ENCODE data around the gene STPG3. TPM values are rescaled to one million over a fixed set of nuclear protein-coding genes. Genes with fewer than 3 reads are reported as not detected.
A peak's percentile ranks its signal among the peaks of the same experiment; 100 is the strongest.

Gene STPG3
- total and polyA plus RNA-seq, 2 of the 13 experiments (the other 11 are each of a cell fraction or from before 2014, with no cell fraction given): not detected

DNA sequence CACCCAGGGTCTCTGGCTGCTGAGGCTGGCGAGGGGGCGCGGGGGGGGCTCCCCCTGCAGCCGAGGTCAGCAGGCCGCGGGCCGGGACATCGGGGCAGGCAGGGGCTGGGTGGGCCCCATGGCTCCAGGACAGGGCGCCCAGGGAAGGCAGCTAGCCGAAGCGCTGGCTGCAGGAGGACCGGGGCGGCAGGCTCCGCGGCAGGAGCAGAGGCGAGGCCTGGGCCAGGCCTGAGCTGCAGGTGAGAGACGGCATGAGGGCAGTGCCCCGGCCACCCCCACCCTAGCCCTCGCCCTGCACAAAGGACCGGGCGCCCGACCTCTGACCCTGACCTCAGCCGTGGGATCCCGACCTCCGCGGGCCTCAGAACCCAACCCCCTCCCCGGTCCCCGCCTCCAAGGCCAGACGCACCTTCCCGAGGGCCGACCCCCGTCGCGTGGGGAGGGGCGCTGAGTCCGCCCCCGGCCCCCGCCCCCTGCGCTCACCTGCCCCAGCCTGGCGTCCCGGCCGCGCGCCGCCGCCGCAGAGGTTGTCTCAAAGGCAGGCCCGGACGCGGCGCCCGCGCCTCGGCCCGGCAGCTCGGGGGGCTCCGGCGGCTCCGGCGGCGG, 29.5 kb upstream of the STPG3 start (continued):
- TF ChIP-seq, protein P1, sequence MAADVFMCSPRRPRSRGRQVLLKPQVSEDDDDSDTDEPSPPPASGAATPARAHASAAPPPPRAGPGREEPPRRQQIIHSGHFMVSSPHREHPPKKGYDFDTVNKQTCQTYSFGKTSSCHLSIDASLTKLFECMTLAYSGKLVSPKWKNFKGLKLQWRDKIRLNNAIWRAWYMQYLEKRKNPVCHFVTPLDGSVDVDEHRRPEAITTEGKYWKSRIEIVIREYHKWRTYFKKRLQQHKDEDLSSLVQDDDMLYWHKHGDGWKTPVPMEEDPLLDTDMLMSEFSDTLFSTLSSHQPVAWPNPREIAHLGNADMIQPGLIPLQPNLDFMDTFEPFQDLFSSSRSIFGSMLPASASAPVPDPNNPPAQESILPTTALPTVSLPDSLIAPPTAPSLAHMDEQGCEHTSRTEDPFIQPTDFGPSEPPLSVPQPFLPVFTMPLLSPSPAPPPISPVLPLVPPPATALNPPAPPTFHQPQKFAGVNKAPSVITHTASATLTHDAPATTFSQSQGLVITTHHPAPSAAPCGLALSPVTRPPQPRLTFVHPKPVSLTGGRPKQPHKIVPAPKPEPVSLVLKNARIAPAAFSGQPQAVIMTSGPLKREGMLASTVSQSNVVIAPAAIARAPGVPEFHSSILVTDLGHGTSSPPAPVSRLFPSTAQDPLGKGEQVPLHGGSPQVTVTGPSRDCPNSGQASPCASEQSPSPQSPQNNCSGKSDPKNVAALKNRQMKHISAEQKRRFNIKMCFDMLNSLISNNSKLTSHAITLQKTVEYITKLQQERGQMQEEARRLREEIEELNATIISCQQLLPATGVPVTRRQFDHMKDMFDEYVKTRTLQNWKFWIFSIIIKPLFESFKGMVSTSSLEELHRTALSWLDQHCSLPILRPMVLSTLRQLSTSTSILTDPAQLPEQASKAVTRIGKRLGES (CRISPR knock-in tag; IDR thresholded peaks at IDR 0.05; ENCODE audit: borderline replicate concordance): no peak
- TF ChIP-seq HOXD1 (CRISPR knock-in tag; IDR thresholded peaks at IDR 0.05): peak; percentile 61; the same call in 1 of the 2 replicates
- no peak for TF ChIP-seq DR1 (CRISPR knock-in tag; IDR thresholded peaks at IDR 0.05)
- no peak for TF ChIP-seq ZNF615 (CRISPR knock-in tag; IDR thresholded peaks at IDR 0.05; ENCODE audit: borderline replicate concordance)
- 0 out of 2 replicates have a peak, but pooled peaks have one; percentile 24 for TF ChIP-seq ZNF263 (CRISPR knock-in tag; IDR thresholded peaks at IDR 0.05)
- TF ChIP-seq ZNF260 (CRISPR knock-in tag; IDR thresholded peaks at IDR 0.05; ENCODE audit: borderline replicate concordance, low read depth): no peak
- no peak for TF ChIP-seq DNMT3B (CRISPR knock-in tag; conservative IDR thresholded peaks at IDR 0.05)
- TF ChIP-seq SALL1 (CRISPR knock-in tag; IDR thresholded peaks at IDR 0.05): no peak
- TF ChIP-seq, protein P2, sequence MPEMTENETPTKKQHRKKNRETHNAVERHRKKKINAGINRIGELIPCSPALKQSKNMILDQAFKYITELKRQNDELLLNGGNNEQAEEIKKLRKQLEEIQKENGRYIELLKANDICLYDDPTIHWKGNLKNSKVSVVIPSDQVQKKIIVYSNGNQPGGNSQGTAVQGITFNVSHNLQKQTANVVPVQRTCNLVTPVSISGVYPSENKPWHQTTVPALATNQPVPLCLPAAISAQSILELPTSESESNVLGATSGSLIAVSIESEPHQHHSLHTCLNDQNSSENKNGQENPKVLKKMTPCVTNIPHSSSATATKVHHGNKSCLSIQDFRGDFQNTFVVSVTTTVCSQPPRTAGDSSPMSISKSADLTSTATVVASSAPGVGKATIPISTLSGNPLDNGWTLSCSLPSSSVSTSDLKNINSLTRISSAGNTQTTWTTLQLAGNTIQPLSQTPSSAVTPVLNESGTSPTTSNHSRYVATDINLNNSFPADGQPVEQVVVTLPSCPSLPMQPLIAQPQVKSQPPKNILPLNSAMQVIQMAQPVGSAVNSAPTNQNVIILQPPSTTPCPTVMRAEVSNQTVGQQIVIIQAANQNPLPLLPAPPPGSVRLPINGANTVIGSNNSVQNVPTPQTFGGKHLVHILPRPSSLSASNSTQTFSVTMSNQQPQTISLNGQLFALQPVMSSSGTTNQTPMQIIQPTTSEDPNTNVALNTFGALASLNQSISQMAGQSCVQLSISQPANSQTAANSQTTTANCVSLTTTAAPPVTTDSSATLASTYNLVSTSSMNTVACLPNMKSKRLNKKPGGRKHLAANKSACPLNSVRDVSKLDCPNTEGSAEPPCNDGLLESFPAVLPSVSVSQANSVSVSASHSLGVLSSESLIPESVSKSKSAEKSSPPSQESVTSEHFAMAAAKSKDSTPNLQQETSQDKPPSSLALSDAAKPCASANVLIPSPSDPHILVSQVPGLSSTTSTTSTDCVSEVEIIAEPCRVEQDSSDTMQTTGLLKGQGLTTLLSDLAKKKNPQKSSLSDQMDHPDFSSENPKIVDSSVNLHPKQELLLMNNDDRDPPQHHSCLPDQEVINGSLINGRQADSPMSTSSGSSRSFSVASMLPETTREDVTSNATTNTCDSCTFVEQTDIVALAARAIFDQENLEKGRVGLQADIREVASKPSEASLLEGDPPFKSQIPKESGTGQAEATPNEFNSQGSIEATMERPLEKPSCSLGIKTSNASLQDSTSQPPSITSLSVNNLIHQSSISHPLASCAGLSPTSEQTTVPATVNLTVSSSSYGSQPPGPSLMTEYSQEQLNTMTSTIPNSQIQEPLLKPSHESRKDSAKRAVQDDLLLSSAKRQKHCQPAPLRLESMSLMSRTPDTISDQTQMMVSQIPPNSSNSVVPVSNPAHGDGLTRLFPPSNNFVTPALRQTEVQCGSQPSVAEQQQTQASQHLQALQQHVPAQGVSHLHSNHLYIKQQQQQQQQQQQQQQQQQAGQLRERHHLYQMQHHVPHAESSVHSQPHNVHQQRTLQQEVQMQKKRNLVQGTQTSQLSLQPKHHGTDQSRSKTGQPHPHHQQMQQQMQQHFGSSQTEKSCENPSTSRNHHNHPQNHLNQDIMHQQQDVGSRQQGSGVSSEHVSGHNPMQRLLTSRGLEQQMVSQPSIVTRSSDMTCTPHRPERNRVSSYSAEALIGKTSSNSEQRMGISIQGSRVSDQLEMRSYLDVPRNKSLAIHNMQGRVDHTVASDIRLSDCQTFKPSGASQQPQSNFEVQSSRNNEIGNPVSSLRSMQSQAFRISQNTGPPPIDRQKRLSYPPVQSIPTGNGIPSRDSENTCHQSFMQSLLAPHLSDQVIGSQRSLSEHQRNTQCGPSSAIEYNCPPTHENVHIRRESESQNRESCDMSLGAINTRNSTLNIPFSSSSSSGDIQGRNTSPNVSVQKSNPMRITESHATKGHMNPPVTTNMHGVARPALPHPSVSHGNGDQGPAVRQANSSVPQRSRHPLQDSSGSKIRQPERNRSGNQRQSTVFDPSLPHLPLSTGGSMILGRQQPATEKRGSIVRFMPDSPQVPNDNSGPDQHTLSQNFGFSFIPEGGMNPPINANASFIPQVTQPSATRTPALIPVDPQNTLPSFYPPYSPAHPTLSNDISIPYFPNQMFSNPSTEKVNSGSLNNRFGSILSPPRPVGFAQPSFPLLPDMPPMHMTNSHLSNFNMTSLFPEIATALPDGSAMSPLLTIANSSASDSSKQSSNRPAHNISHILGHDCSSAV (CRISPR knock-in tag; IDR thresholded peaks at IDR 0.05; ENCODE audit: borderline replicate concordance): no peak
- TF ChIP-seq, protein P3, sequence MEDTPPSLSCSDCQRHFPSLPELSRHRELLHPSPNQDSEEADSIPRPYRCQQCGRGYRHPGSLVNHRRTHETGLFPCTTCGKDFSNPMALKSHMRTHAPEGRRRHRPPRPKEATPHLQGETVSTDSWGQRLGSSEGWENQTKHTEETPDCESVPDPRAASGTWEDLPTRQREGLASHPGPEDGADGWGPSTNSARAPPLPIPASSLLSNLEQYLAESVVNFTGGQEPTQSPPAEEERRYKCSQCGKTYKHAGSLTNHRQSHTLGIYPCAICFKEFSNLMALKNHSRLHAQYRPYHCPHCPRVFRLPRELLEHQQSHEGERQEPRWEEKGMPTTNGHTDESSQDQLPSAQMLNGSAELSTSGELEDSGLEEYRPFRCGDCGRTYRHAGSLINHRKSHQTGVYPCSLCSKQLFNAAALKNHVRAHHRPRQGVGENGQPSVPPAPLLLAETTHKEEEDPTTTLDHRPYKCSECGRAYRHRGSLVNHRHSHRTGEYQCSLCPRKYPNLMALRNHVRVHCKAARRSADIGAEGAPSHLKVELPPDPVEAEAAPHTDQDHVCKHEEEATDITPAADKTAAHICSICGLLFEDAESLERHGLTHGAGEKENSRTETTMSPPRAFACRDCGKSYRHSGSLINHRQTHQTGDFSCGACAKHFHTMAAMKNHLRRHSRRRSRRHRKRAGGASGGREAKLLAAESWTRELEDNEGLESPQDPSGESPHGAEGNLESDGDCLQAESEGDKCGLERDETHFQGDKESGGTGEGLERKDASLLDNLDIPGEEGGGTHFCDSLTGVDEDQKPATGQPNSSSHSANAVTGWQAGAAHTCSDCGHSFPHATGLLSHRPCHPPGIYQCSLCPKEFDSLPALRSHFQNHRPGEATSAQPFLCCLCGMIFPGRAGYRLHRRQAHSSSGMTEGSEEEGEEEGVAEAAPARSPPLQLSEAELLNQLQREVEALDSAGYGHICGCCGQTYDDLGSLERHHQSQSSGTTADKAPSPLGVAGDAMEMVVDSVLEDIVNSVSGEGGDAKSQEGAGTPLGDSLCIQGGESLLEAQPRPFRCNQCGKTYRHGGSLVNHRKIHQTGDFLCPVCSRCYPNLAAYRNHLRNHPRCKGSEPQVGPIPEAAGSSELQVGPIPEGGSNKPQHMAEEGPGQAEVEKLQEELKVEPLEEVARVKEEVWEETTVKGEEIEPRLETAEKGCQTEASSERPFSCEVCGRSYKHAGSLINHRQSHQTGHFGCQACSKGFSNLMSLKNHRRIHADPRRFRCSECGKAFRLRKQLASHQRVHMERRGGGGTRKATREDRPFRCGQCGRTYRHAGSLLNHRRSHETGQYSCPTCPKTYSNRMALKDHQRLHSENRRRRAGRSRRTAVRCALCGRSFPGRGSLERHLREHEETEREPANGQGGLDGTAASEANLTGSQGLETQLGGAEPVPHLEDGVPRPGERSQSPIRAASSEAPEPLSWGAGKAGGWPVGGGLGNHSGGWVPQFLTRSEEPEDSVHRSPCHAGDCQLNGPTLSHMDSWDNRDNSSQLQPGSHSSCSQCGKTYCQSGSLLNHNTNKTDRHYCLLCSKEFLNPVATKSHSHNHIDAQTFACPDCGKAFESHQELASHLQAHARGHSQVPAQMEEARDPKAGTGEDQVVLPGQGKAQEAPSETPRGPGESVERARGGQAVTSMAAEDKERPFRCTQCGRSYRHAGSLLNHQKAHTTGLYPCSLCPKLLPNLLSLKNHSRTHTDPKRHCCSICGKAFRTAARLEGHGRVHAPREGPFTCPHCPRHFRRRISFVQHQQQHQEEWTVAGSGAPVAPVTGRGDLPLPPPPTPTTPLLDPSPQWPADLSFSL (CRISPR knock-in tag; IDR thresholded peaks at IDR 0.05): no peak
- TF ChIP-seq STAT5B (CRISPR knock-in tag; IDR thresholded peaks at IDR 0.05): no peak
- TF ChIP-seq JUND (CRISPR knock-in tag; IDR thresholded peaks at IDR 0.05): no peak

All from HepG2 (cell line).